Measurements from ENCODE around the gene CLIP3. TPM values are rescaled to one million over a fixed set of nuclear protein-coding genes. Genes with fewer than 3 reads are reported as not detected.

CLIP3 gene
- total and polyA plus RNA-seq, 9 of the 15 experiments (the other 6 are each of a cell fraction or from before 2014, with no cell fraction given) = 0.01 to 0.50 (median 0.15) TPM; not detected in 1

DNA sequence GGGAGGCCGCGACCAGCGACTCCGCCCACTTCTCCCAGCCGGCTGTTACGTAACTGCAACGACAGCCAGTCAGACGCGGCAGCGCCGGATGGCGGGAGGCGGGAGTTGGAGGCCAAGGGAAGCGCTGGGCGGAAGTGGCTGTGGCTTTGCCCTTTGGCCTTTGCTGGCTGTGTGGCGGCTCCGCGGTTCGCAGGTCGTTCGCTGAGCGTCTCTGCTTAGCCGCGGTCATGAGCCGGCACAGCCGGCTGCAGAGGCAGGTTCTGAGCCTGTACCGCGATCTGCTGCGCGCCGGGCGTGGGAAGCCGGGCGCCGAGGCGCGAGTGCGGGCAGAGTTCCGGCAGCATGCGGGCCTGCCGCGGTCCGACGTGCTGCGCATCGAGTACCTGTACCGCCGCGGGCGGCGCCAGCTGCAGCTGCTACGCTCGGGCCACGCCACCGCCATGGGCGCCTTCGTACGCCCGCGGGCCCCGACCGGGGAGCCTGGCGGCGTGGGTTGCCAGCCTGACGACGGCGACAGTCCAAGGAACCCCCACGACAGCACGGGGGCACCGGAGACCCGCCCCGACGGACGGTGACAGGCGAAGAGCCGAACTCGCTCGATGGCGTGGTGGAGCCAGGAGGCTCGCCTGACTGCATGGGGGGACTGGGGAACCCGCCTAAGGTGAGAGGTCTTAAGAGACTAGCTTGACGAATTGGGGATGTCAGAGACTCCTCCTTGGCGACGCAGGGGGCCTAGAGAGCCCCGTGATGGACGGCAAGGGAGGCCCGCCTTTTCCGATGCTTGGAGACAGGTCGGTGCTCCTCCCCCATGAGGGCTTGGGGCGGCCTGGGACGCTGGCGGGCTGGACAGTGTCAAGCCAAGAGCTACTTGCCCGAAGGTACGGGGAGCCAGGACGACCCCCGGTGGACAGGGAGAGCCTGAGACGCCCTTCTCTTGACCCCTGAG, 37.4 kb downstream of the CLIP3 start, which contains the start of gene SDHAF1 (continued):
- TF ChIP-seq, protein P1, sequence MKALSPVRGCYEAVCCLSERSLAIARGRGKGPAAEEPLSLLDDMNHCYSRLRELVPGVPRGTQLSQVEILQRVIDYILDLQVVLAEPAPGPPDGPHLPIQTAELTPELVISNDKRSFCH (CRISPR knock-in tag; IDR thresholded peaks at IDR 0.05) = no peak
- TF ChIP-seq, protein P1 (tag; IDR thresholded peaks at IDR 0.05) = peak; percentile 87
- no peak for TF ChIP-seq HOXB6 (CRISPR knock-in tag; IDR thresholded peaks at IDR 0.05; ENCODE audit: borderline replicate concordance)
- peak; percentile 42 for TF ChIP-seq RBM22 (IDR thresholded peaks at IDR 0.05; ENCODE audit: low read depth, low read length, poor library complexity, severe bottlenecking)
- TF ChIP-seq SAFB (IDR thresholded peaks at IDR 0.05; ENCODE audit: borderline replicate concordance, low read depth, low read length) = 0 out of 2 replicates have a peak, but pooled peaks have one; percentile 15
- peak; percentile 76 for TF ChIP-seq RBM25 (IDR thresholded peaks at IDR 0.05; ENCODE audit: low read depth, low read length, severe bottlenecking)
- TF ChIP-seq SIN3B (IDR thresholded peaks at IDR 0.05; ENCODE audit: low read depth) = peak; percentile 77; the same call in 1 of the 2 replicates
- TF ChIP-seq TAF1 (IDR thresholded peaks at IDR 0.05; ENCODE audit: control insufficient read depth, extremely low read depth, insufficient read depth, low read length, severe bottlenecking) = peak; percentile 41
- peak; percentile 41; the same call in 1 of the 2 replicates for TF ChIP-seq ATF1 (CRISPR knock-in tag; IDR thresholded peaks at IDR 0.05)
- peak; percentile 95 for TF ChIP-seq ATF1 (tag; IDR thresholded peaks at IDR 0.05)
- TF ChIP-seq GABPB1 (CRISPR knock-in tag; IDR thresholded peaks at IDR 0.05) = peak; percentile 92
- peak; percentile 95 for TF ChIP-seq RBFOX2 (IDR thresholded peaks at IDR 0.05; ENCODE audit: low read depth, low read length)
- peak; percentile 69 for TF ChIP-seq CHD1 (IDR thresholded peaks at IDR 0.05; ENCODE audit: low read length)
- no peak for TF ChIP-seq ZNF174 (CRISPR knock-in tag; IDR thresholded peaks at IDR 0.05)
- TF ChIP-seq, protein P2, sequence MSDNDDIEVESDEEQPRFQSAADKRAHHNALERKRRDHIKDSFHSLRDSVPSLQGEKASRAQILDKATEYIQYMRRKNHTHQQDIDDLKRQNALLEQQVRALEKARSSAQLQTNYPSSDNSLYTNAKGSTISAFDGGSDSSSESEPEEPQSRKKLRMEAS (CRISPR knock-in tag; IDR thresholded peaks at IDR 0.05) = peak; percentile 82
- 0 out of 2 replicates have a peak, but pooled peaks have one; percentile 38 for TF ChIP-seq PTBP1 (IDR thresholded peaks at IDR 0.05; ENCODE audit: low read depth, low read length)
- TF ChIP-seq SPI1 (IDR thresholded peaks at IDR 0.05; ENCODE audit: borderline replicate concordance, low read depth, low read length) = peak; percentile 91

Data from K562 (cell line).